H1 (cell line): ENCODE data around the gene ZBTB7B. TPM values are rescaled to one million over a fixed set of nuclear protein-coding genes. Genes with fewer than 3 reads are reported as not detected.

Experiments
- CTBP2 ChIP-seq: IDR thresholded peaks from 2 replicates; pipeline ENCODE4 v1.7.0; 2011; ENCODE audit warnings: borderline replicate concordance, mild to moderate bottlenecking, moderate library complexity, mixed read lengths, low read length; ENCODE audit not compliant: insufficient read depth, insufficient read length
- polyA plus RNA-seq, 7 experiments: library from polyadenylated mRNA; depleted of rRNA in 3 of 7; stranded (reverse) in 5 of 7; unstranded in 2 of 7; fragments of >200 nt in 5 of 7; fragments of 200-250 nt in 2 of 7; gene quantifications; 1 replicate in 5 of 7; 2 replicates in 1 of 7; 4 replicates in 1 of 7; pipeline versions ENCODE4 v1.2.1 to v1.2.3, GENCODE V29; 2011 to 2013; ENCODE audit warnings: missing spikeins in 2 of 7, mixed read lengths in 2 of 7
- total RNA-seq: library from RNA; stranded (reverse); fragmentation: NEBNext Ultra II Directional; extraction: Animal tissue kit (Norgen Biotek cat#: 25700); gene quantifications from 2 replicates; pipeline ENCODE4 v1.2.1, GENCODE V29; 2021
- TF ChIP-seq, protein P1 (sequence below): IDR thresholded peaks from 2 replicates; pipeline ENCODE4 v1.6.1; 2011; ENCODE audit warnings: low read depth, mild to moderate bottlenecking, low read length; ENCODE audit not compliant: insufficient read depth

The ZBTB7B gene
- total and polyA plus RNA-seq, 2 of the 8 experiments (the other 6 are each of a cell fraction or from before 2014, with no cell fraction given) = 24.5 to 36.9 TPM

DNA sequence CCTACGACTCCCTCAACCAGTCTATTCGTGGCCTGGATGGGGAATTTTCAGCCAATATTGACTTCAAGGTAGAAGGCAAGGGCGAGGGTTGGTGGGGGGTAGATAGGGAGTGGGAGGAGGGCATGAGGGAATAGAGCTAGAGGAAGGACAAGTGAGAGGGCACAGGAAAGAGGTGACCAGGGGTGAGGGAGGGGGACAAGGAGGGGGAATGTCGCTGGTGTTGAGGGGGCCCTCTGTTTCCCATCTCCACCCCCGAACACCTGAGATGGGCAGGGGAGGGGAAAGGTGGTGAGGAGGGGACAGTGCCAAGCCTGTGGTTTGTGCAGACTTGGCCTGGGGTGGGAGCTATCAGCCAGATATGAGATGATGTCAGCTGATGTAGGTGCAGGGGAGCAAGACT is 40.2 kb downstream of the ZBTB7B start (continued):
- TF ChIP-seq CTBP2 = no peak
- TF ChIP-seq, protein P1, sequence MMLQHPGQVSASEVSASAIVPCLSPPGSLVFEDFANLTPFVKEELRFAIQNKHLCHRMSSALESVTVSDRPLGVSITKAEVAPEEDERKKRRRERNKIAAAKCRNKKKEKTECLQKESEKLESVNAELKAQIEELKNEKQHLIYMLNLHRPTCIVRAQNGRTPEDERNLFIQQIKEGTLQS = no peak
